SK-N-SH (cell line): ENCODE data around the gene PXT1. TPM values are rescaled to one million over a fixed set of nuclear protein-coding genes. Genes with fewer than 3 reads are reported as not detected.

Source experiments
- CTCF ChIA-PET: fragments of 300-600, 350-600 bp; formaldehyde crosslinking; extraction: SDS; loops from one replicate; lab custom pipeline; 2021; lab: Yijun Ruan, JAX
- POLR2A ChIA-PET: fragments of 350-600 bp; sonication (Branson Sonifier 250); formaldehyde crosslinking; extraction: SDS; loops from one replicate; lab custom pipeline; 2020; ENCODE audit warnings: antibody characterized with exemption, inconsistent platforms; lab: Yijun Ruan, JAX
- DNase-seq: peaks from one replicate; pipeline ENCODE4 v3.0.0; 2012
- H2AFZ ChIP-seq: fragments of 200-600 bp; sonication (generic); 2 replicates; pipeline ENCODE4 v1.8.1; 2016; ENCODE audit warnings: antibody characterized with exemption, mild to moderate bottlenecking, low read depth
- H3F3A ChIP-seq: fragments of 200-600 bp; sonication (generic); replicated peaks from 2 replicates; pipeline ENCODE3; 2016; ENCODE audit warnings: antibody characterized with exemption, mild to moderate bottlenecking; ENCODE audit not compliant: insufficient read depth
- H3K27ac ChIP-seq, 2 experiments: fragments of 200-500 bp in 1 of 2; fragments of 200-600 bp in 1 of 2; sonication (Bioruptor generic) in 1 of 2; sonication (generic), shearing (Covaris generic) in 1 of 2; 2 replicates each; pipeline versions ENCODE4 v1.5.1 to v1.6.1; 2014 to 2016; ENCODE audit warnings: low read depth in 2 of 2, inconsistent platforms in 1 of 2, low read length in 1 of 2, mild to moderate bottlenecking in 1 of 2, mixed read lengths in 1 of 2
- H3K27me3 ChIP-seq: fragments of 200-600 bp; sonication (generic), shearing (Covaris generic); 2 replicates; pipeline ENCODE4 v1.6.1; 2016; ENCODE audit warnings: mixed run types; ENCODE audit not compliant: insufficient read depth
- H3K36me3 ChIP-seq, 2 experiments: fragments of 200-500 bp in 1 of 2; fragments of 200-600 bp in 1 of 2; sonication (Bioruptor generic) in 1 of 2; sonication (generic) in 1 of 2; replicated peaks in 1 of 2; 2 replicates each; pipeline versions ENCODE3 to v1.5.1; 2014 to 2016; ENCODE audit warnings: low read length in 1 of 2, mild to moderate bottlenecking in 1 of 2; ENCODE audit not compliant: insufficient read depth in 2 of 2, control insufficient read depth in 1 of 2
- H3K4me1 ChIP-seq, 2 experiments: fragments of 200-500 bp in 1 of 2; fragments of 200-600 bp in 1 of 2; sonication (Bioruptor generic) in 1 of 2; sonication (generic), shearing (Covaris generic) in 1 of 2; 2 replicates each; pipeline versions ENCODE4 v1.5.1 to v1.6.1; 2014 to 2016; ENCODE audit warnings: low read depth in 1 of 2, low read length in 1 of 2, mixed run types in 1 of 2; ENCODE audit not compliant: insufficient read depth in 2 of 2, control insufficient read depth in 1 of 2
- H3K4me2 ChIP-seq: fragments of 200-600 bp; sonication (generic), shearing (Covaris generic); 2 replicates; pipeline ENCODE4 v1.6.1; 2017; ENCODE audit warnings: mixed run types
- H3K4me3 ChIP-seq, 2 experiments: fragments of 200-500 bp in 1 of 2; fragments of 200-600 bp in 1 of 2; sonication (Bioruptor generic) in 1 of 2; sonication (generic), shearing (Covaris generic) in 1 of 2; 2 replicates each; pipeline versions ENCODE4 v1.5.1 to v1.8.1; 2014 to 2016; ENCODE audit warnings: low read depth in 2 of 2, inconsistent platforms in 1 of 2, low read length in 1 of 2, mild to moderate bottlenecking in 1 of 2, mixed read lengths in 1 of 2, moderate library complexity in 1 of 2
- H3K79me2 ChIP-seq: fragments of 200-600 bp; sonication (generic); 2 replicates; pipeline ENCODE4 v1.8.1; 2017; ENCODE audit warnings: mild to moderate bottlenecking; ENCODE audit not compliant: insufficient read depth
- H3K9ac ChIP-seq: fragments of 200-600 bp; sonication (generic); 2 replicates; pipeline ENCODE4 v1.6.1; 2017; ENCODE audit warnings: mixed run types
- H3K9me2 ChIP-seq: fragments of 200-600 bp; sonication (generic); 2 replicates; pipeline ENCODE4 v1.6.1; 2017; ENCODE audit warnings: mixed run types
- H3K9me3 ChIP-seq: fragments of 200-600 bp; sonication (generic); 2 replicates; pipeline ENCODE4 v1.6.1; 2017; ENCODE audit warnings: mixed run types, mild to moderate bottlenecking, moderate library complexity
- H4K20me1 ChIP-seq: fragments of 200-600 bp; sonication (generic); 2 replicates; pipeline ENCODE4 v1.6.1; 2017; ENCODE audit warnings: mild to moderate bottlenecking, mixed run types; ENCODE audit not compliant: insufficient read depth
- CTCF ChIP-seq: fragments of 200-600 bp; sonication (generic); IDR thresholded peaks from 2 replicates; pipeline ENCODE4 v1.6.1; 2017; ENCODE audit warnings: antibody characterized with exemption, mild to moderate bottlenecking, moderate library complexity
- EZH2phosphoT487 ChIP-seq: fragments of 200-600 bp; sonication (generic); IDR thresholded peaks from 2 replicates; pipeline ENCODE4 v1.6.1; 2017; ENCODE audit warnings: low read depth, mixed run types, mild to moderate bottlenecking, antibody characterized with exemption, moderate library complexity, borderline replicate concordance
- FOSL2 ChIP-seq: IDR thresholded peaks from 2 replicates; pipeline ENCODE4 v1.4.0; 2012; ENCODE audit warnings: low read depth, mild to moderate bottlenecking, moderate library complexity, borderline replicate concordance
- FOXJ3 ChIP-seq: sonication (generic); formaldehyde crosslinking; IDR thresholded peaks from 2 replicates; pipeline ENCODE4 v1.5.1; 2020; ENCODE audit warnings: mild to moderate bottlenecking, missing genetic modification reagents
- FOXM1 ChIP-seq: IDR thresholded peaks from 2 replicates; pipeline ENCODE4 v1.4.0; 2012; ENCODE audit warnings: low read depth, mild to moderate bottlenecking
- GABPA ChIP-seq: IDR thresholded peaks from 2 replicates; pipeline ENCODE4 v1.4.0; 2012; ENCODE audit warnings: low read depth, mild to moderate bottlenecking
- GATA2 ChIP-seq: sonication (generic); formaldehyde crosslinking; IDR thresholded peaks from 2 replicates; pipeline ENCODE4 v1.5.0; 2020; ENCODE audit warnings: mild to moderate bottlenecking, missing genetic modification reagents
- IRF3 ChIP-seq: fragments of 150-350 bp; IDR thresholded peaks from 2 replicates; pipeline ENCODE4 v1.6.1; 2016; ENCODE audit warnings: mild to moderate bottlenecking, low read depth, low read length
- NFIC ChIP-seq: IDR thresholded peaks from 2 replicates; pipeline ENCODE4 v1.4.0; 2012; ENCODE audit warnings: borderline replicate concordance
- NRF1 ChIP-seq: IDR thresholded peaks from 2 replicates; pipeline ENCODE4 v1.6.1; 2012; ENCODE audit warnings: low read depth, mild to moderate bottlenecking, low read length
- POLR2AphosphoS5 ChIP-seq: IDR thresholded peaks from 2 replicates; pipeline ENCODE4 v1.6.1; 2012; ENCODE audit warnings: low read depth, low read length
- RAD21 ChIP-seq: IDR thresholded peaks from 2 replicates; pipeline ENCODE4 v1.6.1; 2012; ENCODE audit warnings: mild to moderate bottlenecking, low read length
- RCOR1 ChIP-seq: fragments of 150-350 bp; IDR thresholded peaks from 2 replicates; pipeline ENCODE4 v1.6.1; 2017; ENCODE audit warnings: antibody characterized with exemption, low read length
- RFX5 ChIP-seq: IDR thresholded peaks from 2 replicates; pipeline ENCODE4 v1.6.1; 2012; ENCODE audit warnings: mild to moderate bottlenecking, improper control_type of control experiment, low read length
- TAF1 ChIP-seq: IDR thresholded peaks from 2 replicates; pipeline ENCODE4 v1.6.1; 2012; ENCODE audit warnings: low read depth, mild to moderate bottlenecking, low read length, moderate library complexity, borderline replicate concordance
- TEAD4 ChIP-seq: IDR thresholded peaks from 2 replicates; pipeline ENCODE4 v1.4.0; 2012; ENCODE audit warnings: mild to moderate bottlenecking, borderline replicate concordance; ENCODE audit not compliant: insufficient read depth
- YY1 ChIP-seq: IDR thresholded peaks from 2 replicates; pipeline ENCODE4 v1.4.0; 2012; ENCODE audit warnings: low read depth, mild to moderate bottlenecking
- WGBS: methylation state at CpG from one replicate; pipeline ENCODE4 v1.1.6; 2017; ENCODE audit warnings: low lambda C conversion rate; 5-methylcytosine and 5-hydroxymethylcytosine counted together
- polyA plus RNA-seq, 3 experiments: library from polyadenylated mRNA; depleted of rRNA; stranded (reverse); fragments of >200 nt; gene quantifications; 2 replicates each; pipeline ENCODE4 v1.2.3, GENCODE V29; 2012
- TF ChIP-seq, protein P1 (sequence below): IDR thresholded peaks from 2 replicates; pipeline ENCODE4 v1.4.0; 2012; ENCODE audit warnings: low read depth
- TF ChIP-seq, protein P2 (sequence below): IDR thresholded peaks from 2 replicates; pipeline ENCODE4 v1.6.1; 2012; ENCODE audit warnings: mild to moderate bottlenecking, low read depth, low read length, moderate library complexity
- TF ChIP-seq, protein P3 (sequence below): IDR thresholded peaks from 2 replicates; pipeline ENCODE4; 2012

Gene PXT1
- polyA plus RNA-seq, 1 of the 3 experiments (the other 2 are of a cell fraction) = not detected

GRCh38 chr6:36372088-36372487, 70.6 kb downstream of the PXT1 start:
- Histone ChIP-seq H3K4me2 (no peak overlapping the region), H3K9me3 (no peaks in the 10 kb centered on the region), H4K20me1 (no peaks in the 10 kb centered on the region), H3K4me3 (no peak overlapping the region), H3K79me2 (no peaks in the 10 kb centered on the region), H3K27ac (no peak overlapping the region), H3K4me1 (peaks cover 0 to 5% of the 10 kb centered on the region in 2 experiments; a peak in 1 of 4 replicates), H3K9ac (no peak overlapping the region), H3K27me3 (no peaks in the 10 kb centered on the region), H3F3A (no peaks in the 10 kb centered on the region), H2AFZ (no peak overlapping the region), H3K9me2 (no peaks in the 10 kb centered on the region), H3K36me3 (no peaks in the 10 kb centered on the region)
- WGBS = 72% methylated on average over 6 of the region's 6 CpGs
- no peak for DNase-seq
- ChIA-PET CTCF (interaction anchor here (1.8 to 2.4 kb wide), 2 partner anchors 11 to 31 kb away, joined by 5 to 8 read pairs; no protein-coding TSS in a partner anchor), POLR2A (no interaction called here)
- TF ChIP-seq GATA2 (CRISPR knock-in tag) = no peak
- TF ChIP-seq NFIC = no peak
- TF ChIP-seq FOXM1 = no peak

GRCh38 chr6:36371211-36371610, 71.4 kb downstream of the PXT1 start:
- no peaks in the 10 kb centered on the region for H3K79me2 ChIP-seq
- H3K4me3 ChIP-seq = no peak overlapping the region
- no peaks in the 10 kb centered on the region for H3K27me3 ChIP-seq
- no peak for DNase-seq
- H3K27ac ChIP-seq = no peak overlapping the region
- no peak overlapping the region for H3K4me2 ChIP-seq
- no peaks in the 10 kb centered on the region for H3K9me2 ChIP-seq
- ChIA-PET CTCF (interaction anchor here (0.8 to 2.4 kb wide), 3 partner anchors 11 to 69 kb away, joined by 3 to 8 read pairs (median 5); no protein-coding TSS in a partner anchor), POLR2A (no interaction called here)
- H3F3A ChIP-seq = no peaks in the 10 kb centered on the region
- no peaks in the 10 kb centered on the region for H3K36me3 ChIP-seq
- TF ChIP-seq NRF1 (no peak), CTCF (no peak), POLR2AphosphoS5 (no peak), TEAD4 (no peak), IRF3 (no peak), GABPA (no peak), YY1 (no peak), FOXM1 (no peak), EZH2phosphoT487 (no peak), RFX5 (no peak), TAF1 (no peak), RAD21 (no peak), FOSL2 (no peak), RCOR1 (no peak), GATA2 (CRISPR knock-in tag) (no peak), FOXJ3 (no peak)
- TF ChIP-seq, protein P1, sequence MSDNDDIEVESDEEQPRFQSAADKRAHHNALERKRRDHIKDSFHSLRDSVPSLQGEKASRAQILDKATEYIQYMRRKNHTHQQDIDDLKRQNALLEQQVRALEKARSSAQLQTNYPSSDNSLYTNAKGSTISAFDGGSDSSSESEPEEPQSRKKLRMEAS = no peak
- TF ChIP-seq, protein P2, sequence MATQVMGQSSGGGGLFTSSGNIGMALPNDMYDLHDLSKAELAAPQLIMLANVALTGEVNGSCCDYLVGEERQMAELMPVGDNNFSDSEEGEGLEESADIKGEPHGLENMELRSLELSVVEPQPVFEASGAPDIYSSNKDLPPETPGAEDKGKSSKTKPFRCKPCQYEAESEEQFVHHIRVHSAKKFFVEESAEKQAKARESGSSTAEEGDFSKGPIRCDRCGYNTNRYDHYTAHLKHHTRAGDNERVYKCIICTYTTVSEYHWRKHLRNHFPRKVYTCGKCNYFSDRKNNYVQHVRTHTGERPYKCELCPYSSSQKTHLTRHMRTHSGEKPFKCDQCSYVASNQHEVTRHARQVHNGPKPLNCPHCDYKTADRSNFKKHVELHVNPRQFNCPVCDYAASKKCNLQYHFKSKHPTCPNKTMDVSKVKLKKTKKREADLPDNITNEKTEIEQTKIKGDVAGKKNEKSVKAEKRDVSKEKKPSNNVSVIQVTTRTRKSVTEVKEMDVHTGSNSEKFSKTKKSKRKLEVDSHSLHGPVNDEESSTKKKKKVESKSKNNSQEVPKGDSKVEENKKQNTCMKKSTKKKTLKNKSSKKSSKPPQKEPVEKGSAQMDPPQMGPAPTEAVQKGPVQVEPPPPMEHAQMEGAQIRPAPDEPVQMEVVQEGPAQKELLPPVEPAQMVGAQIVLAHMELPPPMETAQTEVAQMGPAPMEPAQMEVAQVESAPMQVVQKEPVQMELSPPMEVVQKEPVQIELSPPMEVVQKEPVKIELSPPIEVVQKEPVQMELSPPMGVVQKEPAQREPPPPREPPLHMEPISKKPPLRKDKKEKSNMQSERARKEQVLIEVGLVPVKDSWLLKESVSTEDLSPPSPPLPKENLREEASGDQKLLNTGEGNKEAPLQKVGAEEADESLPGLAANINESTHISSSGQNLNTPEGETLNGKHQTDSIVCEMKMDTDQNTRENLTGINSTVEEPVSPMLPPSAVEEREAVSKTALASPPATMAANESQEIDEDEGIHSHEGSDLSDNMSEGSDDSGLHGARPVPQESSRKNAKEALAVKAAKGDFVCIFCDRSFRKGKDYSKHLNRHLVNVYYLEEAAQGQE = no peak
- TF ChIP-seq, protein P3, sequence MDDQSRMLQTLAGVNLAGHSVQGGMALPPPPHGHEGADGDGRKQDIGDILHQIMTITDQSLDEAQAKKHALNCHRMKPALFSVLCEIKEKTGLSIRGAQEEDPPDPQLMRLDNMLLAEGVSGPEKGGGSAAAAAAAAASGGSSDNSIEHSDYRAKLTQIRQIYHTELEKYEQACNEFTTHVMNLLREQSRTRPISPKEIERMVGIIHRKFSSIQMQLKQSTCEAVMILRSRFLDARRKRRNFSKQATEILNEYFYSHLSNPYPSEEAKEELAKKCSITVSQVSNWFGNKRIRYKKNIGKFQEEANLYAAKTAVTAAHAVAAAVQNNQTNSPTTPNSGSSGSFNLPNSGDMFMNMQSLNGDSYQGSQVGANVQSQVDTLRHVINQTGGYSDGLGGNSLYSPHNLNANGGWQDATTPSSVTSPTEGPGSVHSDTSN = no peak
- no peaks in the 10 kb centered on the region for H4K20me1 ChIP-seq
- no CpG with 5 or more reads among the region's 9 CpGs for WGBS
- H3K4me1 ChIP-seq = peaks cover 0 to 5% of the 10 kb centered on the region in 2 experiments; a peak in 1 of 4 replicates
- H3K9me3 ChIP-seq = no peaks in the 10 kb centered on the region
- H2AFZ ChIP-seq = no peak overlapping the region
- no peak overlapping the region for H3K9ac ChIP-seq
